Neural progenitor cell (in vitro differentiated cells): ENCODE measurements around the gene IL7R. TPM values are rescaled to one million over a fixed set of nuclear protein-coding genes. Genes with fewer than 3 reads are reported as not detected.

ENCODE experiments used
- DNase-seq: peaks from one replicate; pipeline ENCODE4 v3.0.0-alpha.2; 2016; ENCODE audit warnings: low spot score
- H2AFZ ChIP-seq: fragments of 200-600 bp; sonication (generic); replicated peaks from 2 replicates; pipeline ENCODE4 v1.6.1; 2016; ENCODE audit warnings: antibody characterized with exemption
- H3F3A ChIP-seq: fragments of 200-600 bp; sonication (generic); 2 replicates; pipeline ENCODE4 v1.6.1; 2016; ENCODE audit warnings: antibody characterized with exemption, low read depth
- H3K27ac ChIP-seq: fragments of 200-600 bp; sonication (generic); 2 replicates; pipeline ENCODE4 v1.5.1; 2016; ENCODE audit warnings: mild to moderate bottlenecking
- H3K27me3 ChIP-seq: fragments of 200-600 bp; sonication (generic); 2 replicates; pipeline ENCODE4 v1.6.1; 2016; ENCODE audit warnings: mild to moderate bottlenecking, moderate library complexity
- H3K36me3 ChIP-seq: fragments of 200-600 bp; sonication (generic); 2 replicates; pipeline ENCODE4 v1.5.1; 2016
- H3K4me1 ChIP-seq: fragments of 200-600 bp; sonication (generic); 2 replicates; pipeline ENCODE4 v1.6.1; 2016; ENCODE audit warnings: mixed run types
- H3K4me2 ChIP-seq: fragments of 200-600 bp; sonication (generic); 2 replicates; pipeline ENCODE4 v1.6.1; 2016
- H3K4me3 ChIP-seq: fragments of 200-600 bp; sonication (generic); 2 replicates; pipeline ENCODE4 v1.5.1; 2016
- H3K79me2 ChIP-seq: fragments of 200-600 bp; sonication (generic); 2 replicates; pipeline ENCODE4 v1.6.1; 2016; ENCODE audit warnings: low read depth
- H3K9ac ChIP-seq: fragments of 200-600 bp; sonication (generic); 2 replicates; pipeline ENCODE4 v1.6.1; 2016
- H3K9me3 ChIP-seq: fragments of 200-600 bp; sonication (generic); 2 replicates; pipeline ENCODE4 v1.5.1; 2016; ENCODE audit warnings: low read depth
- H4K20me1 ChIP-seq: fragments of 200-600 bp; sonication (generic); 2 replicates; pipeline ENCODE4 v1.6.1; 2016; ENCODE audit warnings: low read depth
- H3K27ac Mint-ChIP-seq: 3 replicates; pipeline ENCODE4 v1.8.0; 2021; ENCODE audit warnings: mixed read lengths
- H3K27me3 Mint-ChIP-seq: 2 replicates; pipeline ENCODE4 v1.8.0; 2022; ENCODE audit warnings: low read depth, mild to moderate bottlenecking, inconsistent platforms, moderate library complexity, mixed read lengths; ENCODE audit not compliant: insufficient read depth
- H3K36me3 Mint-ChIP-seq: 3 replicates; pipeline ENCODE4 v1.8.0; 2021; ENCODE audit warnings: mixed read lengths
- H3K4me1 Mint-ChIP-seq: 3 replicates; pipeline ENCODE4 v1.8.0; 2021; ENCODE audit warnings: mixed read lengths
- H3K4me3 Mint-ChIP-seq: 3 replicates; pipeline ENCODE4 v1.8.0; 2021; ENCODE audit warnings: mild to moderate bottlenecking, moderate library complexity, mixed read lengths
- H3K9me3 Mint-ChIP-seq: 3 replicates; pipeline ENCODE4 v1.8.0; 2020; ENCODE audit warnings: mixed read lengths
- EZH2 ChIP-seq: fragments of 200-600 bp; sonication (generic); IDR thresholded peaks from 2 replicates; pipeline ENCODE4 v1.6.1; 2017; ENCODE audit warnings: antibody characterized with exemption, mild to moderate bottlenecking, moderate library complexity
- EZH2phosphoT487 ChIP-seq: fragments of 200-600 bp; sonication (generic); IDR thresholded peaks from 2 replicates; pipeline ENCODE4 v1.6.1; 2017; ENCODE audit warnings: antibody characterized with exemption
- total RNA-seq: library from RNA; depleted of rRNA; stranded (reverse); fragments of >200 nt; gene quantifications from 2 replicates; pipeline ENCODE4 v1.2.3, GENCODE V29; 2015; ENCODE audit warnings: low replicate concordance
- TF ChIP-seq, protein P1 (sequence below): fragments of 200-600 bp; sonication (generic); IDR thresholded peaks from 2 replicates; pipeline ENCODE4 v1.5.1; 2017; ENCODE audit warnings: antibody characterized with exemption, mild to moderate bottlenecking

Gene IL7R
- total RNA-seq, 1 donor from 2014 or later = not detected

DNA sequence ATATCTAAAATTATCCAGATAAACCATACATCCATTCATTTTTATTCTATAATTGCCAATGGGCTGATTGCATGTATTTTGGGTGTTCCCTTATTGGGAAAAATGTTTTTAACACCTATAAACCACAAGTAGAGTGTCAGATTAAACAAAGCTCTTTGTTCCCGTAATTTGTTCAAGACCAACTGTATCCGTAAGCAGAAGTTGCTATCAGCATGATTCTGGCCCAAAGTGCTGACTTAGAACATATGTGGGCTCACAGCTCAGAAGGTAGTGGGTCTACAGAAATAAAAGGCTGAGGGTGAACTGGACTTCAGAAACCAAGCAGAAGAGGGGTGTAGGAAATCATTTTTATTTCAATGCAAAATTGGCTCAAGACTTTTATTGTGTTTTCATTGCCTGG is 23.5 kb upstream of the IL7R start:
- no peaks in the 10 kb centered on the region for H3K79me2 ChIP-seq
- no peak overlapping the region for H3K27ac ChIP-seq
- no peaks in the 10 kb centered on the region for H3K9me3 ChIP-seq
- H3F3A ChIP-seq = no peaks in the 10 kb centered on the region
- TF ChIP-seq EZH2 = no peak
- TF ChIP-seq, protein P1, sequence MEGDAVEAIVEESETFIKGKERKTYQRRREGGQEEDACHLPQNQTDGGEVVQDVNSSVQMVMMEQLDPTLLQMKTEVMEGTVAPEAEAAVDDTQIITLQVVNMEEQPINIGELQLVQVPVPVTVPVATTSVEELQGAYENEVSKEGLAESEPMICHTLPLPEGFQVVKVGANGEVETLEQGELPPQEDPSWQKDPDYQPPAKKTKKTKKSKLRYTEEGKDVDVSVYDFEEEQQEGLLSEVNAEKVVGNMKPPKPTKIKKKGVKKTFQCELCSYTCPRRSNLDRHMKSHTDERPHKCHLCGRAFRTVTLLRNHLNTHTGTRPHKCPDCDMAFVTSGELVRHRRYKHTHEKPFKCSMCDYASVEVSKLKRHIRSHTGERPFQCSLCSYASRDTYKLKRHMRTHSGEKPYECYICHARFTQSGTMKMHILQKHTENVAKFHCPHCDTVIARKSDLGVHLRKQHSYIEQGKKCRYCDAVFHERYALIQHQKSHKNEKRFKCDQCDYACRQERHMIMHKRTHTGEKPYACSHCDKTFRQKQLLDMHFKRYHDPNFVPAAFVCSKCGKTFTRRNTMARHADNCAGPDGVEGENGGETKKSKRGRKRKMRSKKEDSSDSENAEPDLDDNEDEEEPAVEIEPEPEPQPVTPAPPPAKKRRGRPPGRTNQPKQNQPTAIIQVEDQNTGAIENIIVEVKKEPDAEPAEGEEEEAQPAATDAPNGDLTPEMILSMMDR = no peak
- TF ChIP-seq EZH2phosphoT487 = no peak
- H3K27me3 ChIP-seq = no peaks in the 10 kb centered on the region
- no peak overlapping the region for H3K4me2 ChIP-seq
- no peak overlapping the region for H3K4me3 Mint-ChIP-seq
- no peaks in the 10 kb centered on the region for H3K36me3 ChIP-seq
- no peaks in the 10 kb centered on the region for H3K4me1 Mint-ChIP-seq
- H3K4me3 ChIP-seq = no peak overlapping the region
- no peaks in the 10 kb centered on the region for H4K20me1 ChIP-seq
- no peak overlapping the region for H2AFZ ChIP-seq
- peaks cover 3% of the 10 kb centered on the region for H3K27me3 Mint-ChIP-seq
- no peak overlapping the region for H3K27ac Mint-ChIP-seq
- no peaks in the 10 kb centered on the region for H3K9me3 Mint-ChIP-seq
- no peaks in the 10 kb centered on the region for H3K4me1 ChIP-seq
- no peak for DNase-seq
- no peaks in the 10 kb centered on the region for H3K36me3 Mint-ChIP-seq
- H3K9ac ChIP-seq = no peak overlapping the region

DNA sequence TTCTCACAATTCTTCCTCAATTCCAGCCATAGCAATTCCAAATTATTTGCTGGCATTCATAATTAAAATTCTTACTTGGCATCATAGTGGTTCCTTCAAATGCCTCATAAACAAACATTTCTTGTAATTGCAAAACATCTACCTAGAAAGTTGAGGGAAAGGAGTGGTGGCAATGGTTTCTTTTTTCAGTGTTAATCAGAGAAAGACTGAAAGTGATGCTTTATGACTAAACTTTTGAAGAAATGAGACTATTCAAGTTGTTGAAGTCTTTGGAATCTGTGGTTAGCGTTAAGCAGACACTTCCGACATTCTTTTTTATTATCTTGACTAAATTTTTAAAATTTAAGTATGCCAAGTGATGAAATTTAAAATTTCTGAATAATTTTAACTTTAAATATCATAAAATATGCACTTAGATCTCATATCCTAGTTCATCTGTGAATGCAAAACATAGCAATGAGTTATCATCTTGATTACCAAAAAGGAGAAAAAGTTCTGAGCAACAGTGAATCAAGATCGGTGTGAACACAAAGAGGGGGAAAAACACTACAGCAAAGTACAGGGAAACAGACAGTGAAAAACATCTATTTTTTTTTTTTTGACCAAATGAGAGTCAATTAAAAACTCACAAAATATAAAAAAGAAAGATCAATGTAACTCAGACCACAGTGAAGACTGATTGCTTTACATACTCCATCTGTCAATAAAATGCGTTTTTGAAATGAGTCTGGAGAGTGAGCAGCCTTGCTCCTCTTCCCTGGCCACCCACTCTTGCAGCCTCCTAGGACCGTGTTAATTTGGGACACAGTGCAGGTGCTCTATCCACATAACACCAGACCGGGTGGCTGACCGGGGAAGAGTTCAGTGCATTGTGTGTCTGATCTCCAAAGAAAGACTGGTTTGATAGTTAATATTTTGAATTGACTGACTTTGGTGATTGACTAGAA is 20.6 kb upstream of the IL7R start:
- Histone ChIP-seq H3K4me2 (no peak overlapping the region), H3K9ac (no peak overlapping the region), H3K36me3 (no peaks in the 10 kb centered on the region), H3K27me3 (no peaks in the 10 kb centered on the region), H3K4me1 (no peaks in the 10 kb centered on the region), H3K9me3 (no peaks in the 10 kb centered on the region), H2AFZ (no peak overlapping the region), H3K4me3 (no peak overlapping the region), H3F3A (no peaks in the 10 kb centered on the region), H3K27ac (no peak overlapping the region), H4K20me1 (no peaks in the 10 kb centered on the region), H3K79me2 (no peaks in the 10 kb centered on the region)
- H3K4me1 Mint-ChIP-seq = no peaks in the 10 kb centered on the region
- no peak overlapping the region for H3K4me3 Mint-ChIP-seq
- H3K27ac Mint-ChIP-seq = no peak overlapping the region
- no peaks in the 10 kb centered on the region for H3K9me3 Mint-ChIP-seq
- no peak for DNase-seq
- peaks cover 3% of the 10 kb centered on the region for H3K27me3 Mint-ChIP-seq
- no peaks in the 10 kb centered on the region for H3K36me3 Mint-ChIP-seq
- TF ChIP-seq, protein P1 = no peak
- TF ChIP-seq EZH2 (no peak), EZH2phosphoT487 (no peak)

DNA sequence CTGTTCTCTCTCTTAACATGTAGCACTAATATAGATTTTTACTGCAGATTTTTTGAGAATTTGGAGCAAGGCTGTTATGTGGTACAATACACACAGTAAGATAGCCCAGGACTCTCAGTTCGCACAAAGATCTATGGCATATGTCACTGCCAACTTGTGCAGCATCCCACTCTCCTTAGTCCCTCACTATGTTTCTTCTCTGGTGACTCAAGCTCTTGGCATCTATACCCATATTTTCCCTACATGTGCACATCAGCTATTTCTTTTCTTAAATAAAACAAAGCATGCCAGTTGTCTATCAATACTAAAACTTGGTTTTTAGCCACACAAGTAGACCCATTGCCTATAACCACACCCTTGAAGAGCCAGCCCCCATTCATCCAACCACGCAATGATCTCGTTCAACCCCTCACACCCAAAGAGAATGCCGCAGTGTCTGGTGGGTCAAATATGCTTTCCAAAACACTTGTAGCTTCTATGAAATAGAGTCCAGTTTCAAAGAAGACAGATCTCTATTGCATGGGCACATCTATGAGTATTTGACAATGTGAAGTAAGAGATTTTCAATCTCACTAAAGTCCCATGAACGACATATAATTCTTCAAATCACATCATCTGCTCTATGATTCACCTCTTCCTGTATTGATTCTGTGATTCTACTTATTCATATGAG is 18.2 kb upstream of the IL7R start:
- Histone ChIP-seq H3K4me3 (no peak overlapping the region), H3K4me2 (no peak overlapping the region), H3K4me1 (no peaks in the 10 kb centered on the region), H3K27me3 (no peaks in the 10 kb centered on the region), H4K20me1 (no peaks in the 10 kb centered on the region), H2AFZ (no peak overlapping the region), H3K27ac (no peak overlapping the region), H3K9me3 (peaks cover 3% of the 10 kb centered on the region), H3K36me3 (no peaks in the 10 kb centered on the region), H3K9ac (no peak overlapping the region), H3F3A (no peaks in the 10 kb centered on the region), H3K79me2 (no peaks in the 10 kb centered on the region)
- no peak for DNase-seq
- peaks cover 8% of the 10 kb centered on the region for H3K9me3 Mint-ChIP-seq
- TF ChIP-seq, protein P1 = no peak
- TF ChIP-seq EZH2phosphoT487 = no peak
- TF ChIP-seq EZH2 = no peak
- no peak overlapping the region for H3K4me3 Mint-ChIP-seq
- H3K27me3 Mint-ChIP-seq = no peaks in the 10 kb centered on the region
- H3K36me3 Mint-ChIP-seq = no peaks in the 10 kb centered on the region
- H3K27ac Mint-ChIP-seq = no peak overlapping the region
- H3K4me1 Mint-ChIP-seq = no peaks in the 10 kb centered on the region
